NCI-H1694 (cell line): Measurements from ENCODE around the gene UNC5CL.
A peak's percentile ranks its signal among the peaks of the same experiment; 100 is the strongest.
"Not testable (repeated sequence)": the region's sequence is repeated elsewhere in the genome, so short reads cannot be mapped to it uniquely, and the experiment has no call there.

ENCODE experiments used
- DNase-seq: peaks from one replicate; lab custom pipeline; 2025; lab: John Stamatoyannopoulos, UW

Gene UNC5CL

GRCh38 chr6:41006980-41007379 lies 32.0 kb downstream of the UNC5CL start:
- DNase-seq: not testable (repeated sequence)

GRCh38 chr6:41006217-41006616 lies 32.8 kb downstream of the UNC5CL start:
- DNase-seq: peak; percentile 49

GRCh38 chr6:41002168-41002567 lies 36.9 kb downstream of the UNC5CL start:
- no peak for DNase-seq

- no peak for DNase-seq
Measured at GRCh38 chr6:41000248-41000647, 38.8 kb downstream of the UNC5CL start.

GRCh38 chr6:40999569-40999968 lies 39.5 kb downstream of the UNC5CL start:
- no peak for DNase-seq

- DNase-seq: no peak
Measured at GRCh38 chr6:40998661-40999060, 40.4 kb downstream of the UNC5CL start.

GRCh38 chr6:40997234-40997957 lies 41.6 kb downstream of the UNC5CL start:
- DNase-seq: no peak

- DNase-seq: no peak
Measured at GRCh38 chr6:40996591-40997233, 42.3 kb downstream of the UNC5CL start.

GRCh38 chr6:40992746-40993145 lies 46.3 kb downstream of the UNC5CL start:
- no peak for DNase-seq

GRCh38 chr6:40990301-40990700 lies 48.7 kb downstream of the UNC5CL start:
- no peak for DNase-seq

- no peak for DNase-seq
Measured at GRCh38 chr6:40989204-40990169, 49.5 kb downstream of the UNC5CL start.

- DNase-seq: no peak
Measured at GRCh38 chr6:40988634-40989033, 50.4 kb downstream of the UNC5CL start.

- DNase-seq: no peak
Measured at GRCh38 chr6:40986921-40987819, 51.9 kb downstream of the UNC5CL start.

- DNase-seq: no peak
Measured at GRCh38 chr6:40986364-40986763, 52.7 kb downstream of the UNC5CL start.

- no peak for DNase-seq
Measured at GRCh38 chr6:40983752-40984151, 55.3 kb downstream of the UNC5CL start.

- DNase-seq: no peak
Measured at GRCh38 chr6:40982917-40983316, 56.1 kb downstream of the UNC5CL start.

- no peak for DNase-seq
Measured at GRCh38 chr6:40978687-40979289, 60.2 kb downstream of the UNC5CL start.

- no peak for DNase-seq
Measured at GRCh38 chr6:40977695-40978094, 61.3 kb downstream of the UNC5CL start.

GRCh38 chr6:40977085-40977484 lies 61.9 kb downstream of the UNC5CL start:
- DNase-seq: no peak
